Endometrial microvascular endothelial cells (primary cell): Measurements from ENCODE around the gene CCDC69. TPM values are rescaled to one million over a fixed set of nuclear protein-coding genes. Genes with fewer than 3 reads are reported as not detected.
"Not testable (repeated sequence)": the region's sequence is repeated elsewhere in the genome, so short reads cannot be mapped to it uniquely, and the experiment has no call there.

ENCODE experiments used
- in situ Hi-C: cut with HindIII; loops from 2 replicates; pipeline ENCODE4 v1.10.0; 2017; ENCODE audit warnings: low sequenced_read_pairs, low pct_unique_long_range_greater_than_20kb; ENCODE audit errors: inconsistent ontology term
- total RNA-seq: library from RNA; depleted of rRNA; stranded (reverse); fragments of >200 nt; gene quantifications from one replicate; pipeline ENCODE4 v1.2.3, GENCODE V29; 2015; ENCODE audit errors: inconsistent ontology term

Gene CCDC69
- total RNA-seq, 1 donor from 2014 or later = 28.3 TPM

DNA sequence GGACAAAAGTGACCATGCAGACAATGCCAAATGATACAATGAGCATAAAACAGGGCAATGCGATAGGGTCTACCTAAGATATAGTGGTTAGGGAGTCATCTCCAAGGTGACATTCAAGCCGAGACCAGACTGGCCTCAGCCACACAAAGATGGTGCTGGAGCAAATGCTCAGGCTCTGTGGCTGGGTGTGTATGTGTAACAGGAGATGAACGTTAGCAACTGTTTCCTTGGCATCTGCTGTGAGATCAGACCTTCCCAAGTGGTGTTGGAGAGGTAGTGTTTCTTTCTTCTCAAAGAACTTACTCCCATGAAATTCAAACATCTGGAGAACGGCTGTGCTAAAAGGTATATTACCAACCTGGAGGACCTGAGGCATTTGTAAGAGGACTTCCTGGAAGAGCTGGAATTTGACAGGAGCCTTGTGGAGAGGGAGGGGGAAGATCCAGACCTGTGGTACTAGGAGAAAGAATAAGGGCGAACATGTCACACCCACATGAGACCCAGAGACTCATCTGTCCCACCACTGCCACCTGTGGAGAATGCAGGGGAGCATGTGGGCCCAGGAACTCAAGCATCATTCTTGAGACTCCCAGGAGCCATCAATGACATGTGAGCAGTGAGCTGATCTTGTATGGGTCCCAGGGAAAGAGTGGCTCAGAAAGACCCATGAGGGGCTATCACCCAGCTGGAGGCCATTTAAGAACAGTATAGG lies 45.0 kb downstream of the CCDC69 start:
- in situ Hi-C loops = no loop called here

DNA sequence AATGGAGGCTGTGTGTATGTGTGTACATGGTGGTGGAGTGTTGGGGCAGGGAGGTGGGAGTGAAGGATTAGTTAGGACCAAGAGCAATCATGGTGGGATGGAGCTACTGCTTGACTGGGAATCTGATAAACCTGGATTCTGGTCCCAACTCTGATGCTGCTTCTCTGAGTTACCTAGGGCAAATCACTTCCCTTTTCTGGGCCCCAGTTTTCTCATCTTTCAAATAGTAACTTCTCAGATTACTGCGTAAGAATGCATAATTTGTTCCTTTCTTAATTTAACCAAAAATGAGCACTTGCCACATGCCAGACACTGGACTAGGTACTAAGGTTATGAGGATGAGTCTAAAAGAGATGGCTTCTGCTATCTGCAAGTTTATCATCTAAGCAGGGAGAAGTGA lies 45.5 kb downstream of the CCDC69 start:
- in situ Hi-C loops = no loop called here

DNA sequence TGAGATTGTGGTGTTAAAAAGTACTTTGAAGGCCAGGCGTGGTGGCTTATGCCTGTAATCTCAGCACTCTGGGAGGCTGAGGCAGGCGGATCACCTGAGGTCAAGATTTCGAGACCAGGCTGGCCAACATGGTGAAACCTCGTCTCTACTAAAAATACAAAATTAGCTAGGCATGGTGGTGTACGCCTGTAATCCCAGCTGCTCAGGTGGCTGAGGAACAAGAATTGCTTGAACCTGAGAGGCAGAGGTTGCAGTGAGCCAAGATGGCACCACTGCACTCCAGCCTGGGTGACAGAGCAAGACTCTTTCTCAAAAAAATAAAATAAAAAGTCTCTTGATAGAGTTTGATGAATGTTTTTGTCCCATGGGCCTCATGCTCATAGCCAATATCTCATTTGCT lies 47.6 kb downstream of the CCDC69 start:
- in situ Hi-C loops = not testable (repeated sequence)

DNA sequence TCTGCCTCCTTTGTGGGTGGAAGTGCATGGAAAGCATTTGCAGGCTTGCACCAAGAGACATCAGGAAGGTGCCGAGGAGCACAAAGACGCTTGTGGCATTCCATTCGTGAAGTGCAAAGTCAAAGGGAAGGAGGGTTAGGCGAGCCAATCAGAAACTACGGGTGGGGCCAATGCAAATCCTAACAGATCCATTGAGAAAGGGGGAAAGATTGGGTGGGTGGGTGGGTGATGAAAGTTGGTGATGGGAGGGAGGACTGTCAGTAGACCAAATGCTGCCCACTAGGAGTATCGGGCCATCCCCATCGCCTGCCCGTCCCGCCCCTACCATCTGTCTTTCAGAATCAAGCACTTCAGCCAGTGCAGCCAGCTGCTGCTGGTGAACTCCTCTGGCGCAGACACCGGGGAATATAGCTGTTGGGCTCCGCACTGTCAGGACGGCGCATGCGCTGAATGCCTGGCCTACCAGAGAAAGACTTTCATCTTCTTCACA lies 49.2 kb downstream of the CCDC69 start:
- in situ Hi-C loops = no loop called here

DNA sequence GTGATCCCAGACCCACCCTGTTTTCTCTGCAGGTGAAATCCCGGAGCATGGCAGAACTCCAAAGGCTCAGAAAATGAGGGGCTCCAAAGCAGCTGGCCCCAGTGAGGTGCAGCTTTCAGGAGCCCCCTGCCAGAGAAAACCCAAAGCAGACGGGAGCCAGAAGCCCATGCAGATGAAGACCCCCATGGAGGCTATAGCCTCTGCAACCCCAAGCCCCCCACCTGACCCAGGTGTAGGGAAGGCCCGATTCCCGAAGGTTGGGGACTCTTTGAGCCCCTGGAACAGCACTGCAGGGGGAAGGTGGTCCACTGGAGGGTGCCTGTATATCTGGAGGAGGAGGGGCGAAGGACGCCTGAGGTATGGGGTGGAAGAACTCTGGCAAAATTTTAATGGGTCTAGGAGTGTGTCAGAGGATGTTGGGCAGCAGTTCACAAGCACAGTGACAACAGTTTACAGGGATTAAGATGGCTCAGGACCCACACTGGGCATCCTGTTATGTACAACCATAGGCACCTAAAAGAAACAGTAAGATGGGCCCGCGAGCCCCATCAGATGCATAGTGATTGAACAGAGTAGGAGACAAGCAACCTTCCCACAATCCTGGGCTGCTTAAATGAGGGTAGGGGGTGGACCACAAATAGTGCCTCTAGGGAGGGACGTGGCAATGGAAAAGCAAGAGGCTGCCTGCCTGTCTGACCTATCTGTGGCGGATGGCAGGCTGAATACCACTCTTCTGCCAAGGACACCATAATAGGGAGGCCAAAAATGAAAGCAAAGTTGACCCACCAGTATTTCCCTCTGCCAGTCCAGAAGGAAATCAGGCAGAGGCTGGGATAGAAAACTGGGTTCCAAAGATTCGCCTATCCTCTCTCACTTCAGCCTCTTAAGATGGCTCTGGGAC lies 49.9 kb downstream of the CCDC69 start:
- in situ Hi-C loops = no loop called here

DNA sequence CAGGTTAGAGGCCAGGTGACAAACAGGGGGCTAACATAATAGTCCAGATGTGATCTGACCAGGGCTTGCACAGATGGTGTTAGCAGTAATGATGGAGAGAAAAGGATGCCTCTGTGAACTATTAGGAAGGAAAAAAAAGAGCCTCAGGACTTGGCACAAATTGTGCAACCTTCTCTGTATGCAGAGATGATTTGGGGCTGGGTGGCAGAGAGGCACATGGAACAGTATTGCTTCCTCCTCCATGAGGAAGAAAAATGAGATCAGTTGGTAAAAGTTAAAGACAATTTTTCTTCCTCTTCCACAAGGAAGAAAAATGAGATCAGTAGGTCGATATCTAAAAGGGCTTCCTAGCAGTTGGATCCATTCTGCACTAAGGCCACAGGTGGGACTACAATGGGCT lies 52.4 kb downstream of the CCDC69 start:
- in situ Hi-C loops = no loop called here

DNA sequence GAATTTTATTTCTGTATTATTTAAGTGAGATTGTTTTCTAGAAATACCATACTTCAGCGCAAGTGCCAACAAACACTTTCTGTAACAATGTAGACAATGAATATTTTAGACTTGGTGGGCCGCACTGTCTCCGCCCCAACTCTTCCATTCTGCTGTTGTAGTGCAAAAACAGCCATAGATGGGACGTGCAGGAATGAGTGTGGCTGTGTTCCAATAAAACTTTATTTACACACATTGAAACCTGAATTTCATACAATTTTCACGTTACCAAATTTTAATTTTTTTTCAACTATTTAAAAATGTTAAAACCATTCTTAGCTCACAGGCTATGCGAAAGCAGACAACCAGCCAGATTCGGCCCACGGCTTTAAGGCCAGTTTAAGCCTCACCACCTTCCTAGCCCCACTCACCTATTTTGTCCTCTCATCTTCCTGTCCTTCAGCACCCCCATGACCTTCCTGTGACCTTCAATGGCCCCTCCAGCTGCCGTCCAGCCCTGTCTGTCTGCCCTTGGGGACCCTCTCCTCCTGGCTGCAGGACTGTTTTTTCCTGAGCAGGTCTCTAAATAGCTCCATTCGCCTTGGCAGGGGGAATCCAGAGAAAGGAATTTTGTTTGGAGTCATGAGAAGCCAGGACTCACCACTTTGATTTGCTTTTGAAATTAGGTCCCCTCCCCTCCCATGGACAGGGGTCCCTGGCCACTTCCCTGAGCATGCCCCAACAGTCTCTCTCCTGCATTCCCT lies 55.1 kb downstream of the CCDC69 start:
- in situ Hi-C loops = no loop called here

DNA sequence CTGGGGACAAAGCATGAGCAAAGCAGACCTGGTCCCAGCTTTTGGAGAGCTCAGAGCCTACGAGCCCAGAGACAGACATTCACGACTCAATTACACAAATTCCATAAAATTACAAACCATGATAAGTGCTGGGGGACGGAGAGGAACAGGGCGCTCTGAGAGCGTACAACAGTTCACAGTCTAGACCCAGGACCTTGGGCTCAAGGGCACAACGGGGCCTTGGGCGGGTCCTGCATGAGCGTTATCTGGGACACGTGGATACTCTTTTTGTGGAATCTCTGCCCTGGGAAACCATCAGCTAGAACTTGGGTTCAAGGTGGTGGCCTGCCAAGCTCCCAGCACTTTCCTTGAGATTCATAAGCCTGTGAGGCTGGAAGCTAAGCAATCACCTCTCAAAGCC lies 56.9 kb downstream of the CCDC69 start:
- in situ Hi-C loops = no loop called here

DNA sequence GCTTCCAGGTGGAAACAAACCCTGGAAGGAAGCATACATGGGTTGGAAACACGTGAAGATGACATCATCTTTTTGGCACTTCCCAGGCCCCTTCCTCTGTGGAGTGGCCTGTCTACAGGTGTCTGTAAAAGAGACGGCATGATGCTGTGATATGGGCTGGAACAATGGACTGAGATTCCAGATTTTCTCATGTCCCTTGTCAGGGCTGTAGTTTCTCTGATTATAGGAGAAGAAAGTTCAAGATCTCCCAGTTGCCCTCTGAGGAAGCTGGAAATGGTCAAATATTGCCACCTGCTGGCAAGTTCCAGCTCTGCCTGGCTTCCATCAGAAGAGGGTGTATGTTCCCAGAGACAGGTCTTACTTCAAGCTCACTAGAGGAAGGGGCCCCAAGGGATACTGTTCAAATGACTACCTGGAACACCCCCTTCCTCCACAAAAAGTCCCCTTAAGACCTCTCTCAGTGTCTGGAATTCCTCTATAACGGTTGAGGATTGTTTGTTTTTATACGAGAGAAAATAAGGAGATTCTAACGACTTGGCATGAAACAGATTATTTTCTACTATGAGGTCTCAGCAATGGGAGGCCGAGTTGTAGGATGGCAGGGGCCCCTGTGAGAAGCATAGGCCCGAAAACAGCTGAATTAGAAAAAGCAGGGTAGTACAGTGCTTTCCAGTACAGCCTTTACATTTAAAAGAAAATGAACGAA lies 59.1 kb downstream of the CCDC69 start:
- in situ Hi-C loops = no loop called here

DNA sequence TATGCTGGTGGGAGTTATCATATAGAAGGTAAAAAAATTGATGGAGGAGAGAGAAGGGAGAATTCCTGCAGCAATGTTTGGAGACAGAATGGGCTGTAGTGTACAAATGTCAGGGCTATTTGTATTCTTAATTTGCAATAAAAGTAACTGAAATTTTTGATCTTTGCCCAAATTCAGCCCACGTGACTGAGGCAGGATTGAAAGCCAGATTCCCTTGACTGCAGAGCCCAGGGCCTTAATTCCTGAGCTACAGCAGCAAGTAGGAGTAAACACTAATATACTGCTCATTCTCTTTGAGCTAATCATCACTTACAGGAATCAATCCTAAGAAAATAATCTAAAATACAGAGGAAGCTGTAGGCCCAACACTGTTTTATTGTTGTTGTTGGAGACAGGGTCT lies 61.1 kb downstream of the CCDC69 start:
- in situ Hi-C loops = no loop called here

DNA sequence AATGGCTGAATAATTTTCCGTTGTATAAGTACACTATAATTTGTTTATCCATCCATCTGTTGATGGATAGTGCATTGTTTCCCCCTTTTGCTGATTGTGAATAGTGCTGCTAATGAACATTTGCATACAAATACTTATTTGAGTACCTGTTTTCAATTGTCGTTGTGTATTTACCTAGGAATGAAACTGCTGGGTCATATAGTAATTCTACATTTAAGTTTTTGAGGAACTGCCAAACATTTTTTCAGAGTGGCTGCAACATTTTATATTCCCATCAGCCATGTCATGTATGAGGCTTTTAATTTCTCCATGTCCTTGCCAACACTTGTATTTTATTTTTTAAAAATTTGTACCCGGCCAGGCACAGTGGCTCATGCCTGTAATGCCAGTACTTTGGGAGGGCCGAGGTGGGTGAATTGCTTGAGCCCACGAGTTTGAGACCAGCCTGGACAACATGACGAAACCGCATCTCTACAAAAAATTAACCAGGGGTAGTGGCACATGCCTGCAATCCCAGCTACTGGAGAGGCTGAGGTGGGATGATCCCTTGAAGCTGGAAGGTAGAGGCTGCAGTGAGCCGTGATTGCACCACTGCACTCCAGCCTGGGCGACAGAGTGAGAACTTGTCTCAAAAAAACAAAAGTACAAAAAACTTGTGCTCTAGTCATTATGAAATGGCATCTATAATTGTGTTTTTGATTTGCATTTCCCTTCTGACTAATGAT lies 64.1 kb downstream of the CCDC69 start:
- in situ Hi-C loops = no loop called here

DNA sequence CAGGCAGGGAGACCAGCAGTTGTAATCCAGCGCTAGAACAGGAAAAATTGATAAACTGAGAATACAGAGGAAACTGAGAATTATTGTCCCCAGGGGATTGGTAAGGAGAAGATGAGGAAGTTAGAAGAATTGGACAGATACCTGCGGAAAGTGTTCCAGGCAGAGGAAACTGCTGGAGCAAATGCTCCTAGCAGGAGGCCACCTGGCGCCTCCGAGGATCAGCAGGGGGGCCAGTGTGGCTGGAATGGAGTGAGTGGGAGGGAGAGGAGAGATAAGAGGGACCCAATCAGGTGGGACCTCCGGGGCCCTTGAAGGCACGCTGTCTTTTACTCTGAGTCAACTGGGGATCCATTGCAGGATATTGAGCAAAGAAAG lies 65.6 kb downstream of the CCDC69 start:
- in situ Hi-C loops = no loop called here

DNA sequence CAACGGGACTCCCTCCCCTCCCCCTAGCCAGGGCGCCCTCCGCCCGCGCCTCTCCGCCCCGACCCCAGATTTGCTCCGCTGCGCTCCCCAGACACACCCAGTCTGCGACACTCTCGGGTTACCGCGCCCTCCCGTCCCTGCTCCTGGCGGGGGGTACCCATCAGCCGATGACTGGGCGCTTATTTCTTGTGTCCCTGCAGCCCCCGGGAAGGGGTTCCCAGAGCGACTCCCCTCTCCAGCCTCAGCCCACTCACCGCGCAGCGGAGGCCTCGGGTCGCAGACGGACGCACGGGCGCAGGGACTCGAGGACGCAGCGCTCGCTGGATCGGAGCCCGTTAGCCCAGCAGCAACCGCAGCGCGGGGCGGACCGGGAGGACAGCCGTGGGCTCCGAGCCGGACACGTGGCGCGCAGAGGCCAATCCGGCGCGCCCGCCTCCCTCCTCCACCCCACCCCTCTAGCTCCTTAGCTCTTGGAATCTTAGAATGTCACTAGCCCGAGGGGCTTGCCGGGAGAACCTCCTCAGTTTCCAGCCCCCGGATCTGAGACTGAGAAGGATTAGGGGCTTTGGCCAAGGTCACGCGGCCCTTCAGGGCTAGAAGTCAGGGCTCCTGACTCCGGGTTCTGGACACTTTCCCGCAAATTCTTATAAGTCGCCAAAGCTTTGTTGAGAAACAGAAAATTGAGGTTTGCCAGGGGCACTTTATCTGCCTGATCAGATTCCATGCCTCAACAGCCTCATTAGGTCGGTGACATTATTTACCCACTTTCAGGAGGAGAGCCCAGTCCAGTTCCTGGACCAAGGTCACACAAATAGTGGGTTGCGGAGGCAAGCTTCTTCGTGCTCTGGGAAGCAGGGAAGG lies 66.2 kb downstream of the CCDC69 start, which contains the start of gene ANXA6:
TSS of gene ANXA6 (minus strand) at position 354 of the 861 bp plus-strand sequence. CDS start 9,878 bp downstream, outside the sequence.
- in situ Hi-C loops = no loop called here

DNA sequence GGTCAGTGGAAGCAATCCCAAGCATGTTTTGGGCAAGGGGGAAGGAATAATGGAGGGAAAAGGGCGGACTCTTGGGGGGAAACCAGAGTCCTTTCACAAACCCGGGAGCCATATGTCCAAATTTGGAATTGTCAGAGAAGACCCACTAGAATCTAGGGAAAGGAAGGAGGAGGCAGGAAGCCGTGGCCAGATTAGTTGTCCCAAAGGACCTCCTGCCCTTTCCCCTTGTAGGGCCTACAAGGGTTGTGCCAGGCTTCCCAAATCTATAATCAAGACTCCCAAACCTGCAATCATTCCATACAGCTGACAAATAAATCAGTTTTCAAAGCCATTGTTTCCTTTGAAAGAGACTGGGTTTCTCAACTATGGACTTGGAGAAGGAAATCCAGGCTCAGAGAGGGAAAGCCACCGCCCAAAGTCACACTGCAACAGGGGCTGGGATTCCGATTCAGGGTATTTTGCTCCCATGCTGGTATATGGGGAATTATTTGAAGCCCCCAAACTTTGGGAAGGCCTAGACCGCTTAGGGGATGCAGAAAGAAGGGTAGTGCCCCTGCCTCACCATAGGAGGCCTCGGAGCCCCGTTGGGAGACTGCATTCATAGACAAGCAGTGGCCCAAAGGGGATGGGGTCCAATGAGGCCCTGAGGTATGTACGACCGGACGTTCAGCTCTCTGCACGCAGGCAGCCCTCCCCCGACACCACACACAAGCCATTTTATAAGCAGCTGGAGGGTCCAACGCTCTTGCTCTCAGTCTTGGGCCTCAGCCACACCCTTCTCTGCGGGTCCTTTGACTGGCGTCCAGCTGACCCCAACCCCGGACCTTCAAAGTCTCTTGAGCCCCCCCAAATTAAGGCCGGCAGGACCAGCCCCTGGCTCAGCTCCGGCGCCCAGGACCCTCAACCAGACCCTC lies 67.1 kb downstream of the CCDC69 start:
- in situ Hi-C loops = no loop called here

DNA sequence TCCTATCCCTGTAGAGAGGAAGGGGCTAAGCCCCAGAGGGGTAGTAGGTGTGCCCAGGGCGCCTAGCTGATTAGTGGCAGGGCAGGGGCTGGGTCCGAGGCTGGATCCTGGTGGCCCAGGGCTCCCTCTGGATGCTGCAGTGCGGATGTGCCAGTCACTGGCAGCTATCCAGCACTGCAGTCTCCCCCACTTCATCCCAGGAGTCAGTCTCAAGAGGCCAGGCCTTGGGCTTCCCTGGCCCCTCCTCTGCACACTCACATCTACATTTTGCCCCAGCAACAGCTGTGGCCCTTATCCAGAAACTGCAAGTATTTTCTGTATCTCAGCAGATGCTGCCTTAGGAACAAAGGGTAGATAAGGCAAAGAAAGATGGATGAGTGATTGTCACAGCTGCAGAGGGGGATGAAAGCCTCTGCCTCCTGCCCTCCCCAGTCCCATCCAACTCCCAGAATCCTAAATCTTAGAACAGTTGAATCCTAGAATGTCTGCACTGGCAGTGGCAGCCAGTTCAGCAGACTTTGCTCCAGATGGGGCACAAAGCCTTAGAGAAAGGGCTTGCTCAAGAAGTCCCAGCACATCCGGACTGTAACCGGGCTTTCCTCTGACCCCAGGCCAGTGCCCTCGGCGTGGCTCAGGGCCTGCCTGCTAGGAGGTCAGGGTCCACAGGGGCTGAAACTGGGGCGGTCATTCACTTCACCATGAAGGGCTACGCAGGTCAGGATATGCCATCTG lies 68.0 kb downstream of the CCDC69 start:
- in situ Hi-C loops = no loop called here
